Spleen (tissue), 11 donors: ENCODE results near the gene HIVEP3. TPM values are rescaled to one million over a fixed set of nuclear protein-coding genes. Genes with fewer than 3 reads are reported as not detected.

Experiments used
- DNase-seq: peaks from one replicate; pipeline ENCODE4 v3.0.0-alpha.2; 2020
- H3K27ac ChIP-seq, 8 donors: fragments of 200-600 bp; sonication (generic) in 7 of 8; 1 replicate in 4 of 8; 2 replicates in 4 of 8; pipeline versions ENCODE4 v1.5.0 to v1.8.0; 2016 to 2021; ENCODE audit warnings: inconsistent platforms in 4 of 8, mild to moderate bottlenecking in 4 of 8, moderate library complexity in 1 of 8
- H3K27me3 ChIP-seq, 7 donors: fragments of 200-600 bp; sonication (generic) in 6 of 7; replicated peaks in 1 of 7; 1 replicate in 4 of 7; 2 replicates in 3 of 7; pipeline versions ENCODE4 v1.5.0 to v1.8.0; 2016 to 2021; ENCODE audit warnings: inconsistent platforms in 3 of 7, mild to moderate bottlenecking in 1 of 7
- H3K36me3 ChIP-seq, 6 donors: fragments of 200-600 bp; sonication (generic) in 5 of 6; 1 replicate in 4 of 6; 2 replicates in 2 of 6; pipeline versions ENCODE4 v1.5.0 to v1.8.0; 2016 to 2021; ENCODE audit warnings: inconsistent platforms in 2 of 6
- H3K4me1 ChIP-seq, 6 donors: fragments of 200-600 bp; sonication (generic) in 5 of 6; 1 replicate in 3 of 6; 2 replicates in 3 of 6; pipeline versions ENCODE4 v1.5.0 to v1.8.0; 2016 to 2021; ENCODE audit warnings: inconsistent platforms in 3 of 6
- H3K4me3 ChIP-seq, 8 donors: fragments of 200-600 bp; sonication (generic) in 7 of 8; 1 replicate in 4 of 8; 2 replicates in 4 of 8; pipeline versions ENCODE4 v1.5.0 to v1.8.0; 2016 to 2021; ENCODE audit warnings: inconsistent platforms in 4 of 8, mild to moderate bottlenecking in 4 of 8, moderate library complexity in 2 of 8
- H3K9me3 ChIP-seq, 8 donors: fragments of 200-600 bp; sonication (generic) in 7 of 8; 1 replicate in 4 of 8; 2 replicates in 4 of 8; pipeline versions ENCODE4 v1.5.0 to v1.8.0; 2016 to 2021; ENCODE audit warnings: inconsistent platforms in 4 of 8
- POLR2A ChIP-seq, 3 donors: fragments of 450-650 bp; IDR thresholded peaks; one replicate each; pipeline ENCODE4 v1.5.1; 2017; ENCODE audit warnings: antibody characterized with exemption in 3 of 3, mild to moderate bottlenecking in 1 of 3
- POLR2AphosphoS5 ChIP-seq, 3 donors: sonication (generic); formaldehyde crosslinking; IDR thresholded peaks; one replicate each; pipeline ENCODE4 v1.5.1; 2017; ENCODE audit warnings: antibody characterized with exemption in 3 of 3
- WGBS, 5 donors: extraction: QIAGEN DNeasy Blood & Tissue Kit in 3 of 5; methylation state at CpG; one replicate each; pipeline versions ENCODE4 v1.1.5 to v1.1.7; 2013 to 2018; 5-methylcytosine and 5-hydroxymethylcytosine counted together
- intact Hi-C: fragments of 100-400 bp; cut with DNase I; formaldehyde crosslinking; loops from one replicate; pipeline ENCODE4 v1.15.0; 2023; ENCODE audit warnings: low total_unique reads
- polyA plus RNA-seq, 3 donors: library from polyadenylated mRNA; stranded (reverse); fragments of 200-250 nt; gene quantifications; one replicate each; pipeline ENCODE4 v1.2.1, GENCODE V29; 2013
- total RNA-seq, 7 donors: library from RNA; depleted of rRNA in 3 of 7; stranded (reverse); fragments of >200 nt in 3 of 7; fragmentation: NEBNext Ultra II Directional in 4 of 7; extraction: Animal tissue kit (Norgen Biotek cat#: 25700) in 4 of 7; gene quantifications; one replicate each; pipeline versions ENCODE4 v1.1.0 to v1.2.1, GENCODE V29; 2016 to 2021
- TF ChIP-seq, protein P1 (sequence below), 11 experiments: fragments of 200-600 bp in 7 of 11; fragments of 450-650 bp in 4 of 11; sonication (generic) in 4 of 11; IDR thresholded peaks in 8 of 11; conservative IDR thresholded peaks in 3 of 11; 1 replicate in 7 of 11; 2 replicates in 4 of 11; pipeline versions ENCODE4 v1.4.0 to v1.8.0; 2016 to 2021; ENCODE audit warnings: antibody characterized with exemption in 11 of 11, inconsistent platforms in 4 of 11, mild to moderate bottlenecking in 1 of 11
- donor health status: healthy with polysubstance abuse.
- donor health status: DM: no; HTN: no; CAD: no; lungs with moderate emphysema.
- donor health status: DM: no; HTN: no; CAD: no.
- donor health status: Bipolar disorder and iron deficiency.
- donor health status: healthy.
- donor health status: DM: no; HTN: no; CAD: no.
- donor health status: DM: yes; HTN: yes; CAD: no.

Gene HIVEP3
- total and polyA plus RNA-seq, 10 donors = 2.4 to 21.2 (median 8.2) TPM

DNA sequence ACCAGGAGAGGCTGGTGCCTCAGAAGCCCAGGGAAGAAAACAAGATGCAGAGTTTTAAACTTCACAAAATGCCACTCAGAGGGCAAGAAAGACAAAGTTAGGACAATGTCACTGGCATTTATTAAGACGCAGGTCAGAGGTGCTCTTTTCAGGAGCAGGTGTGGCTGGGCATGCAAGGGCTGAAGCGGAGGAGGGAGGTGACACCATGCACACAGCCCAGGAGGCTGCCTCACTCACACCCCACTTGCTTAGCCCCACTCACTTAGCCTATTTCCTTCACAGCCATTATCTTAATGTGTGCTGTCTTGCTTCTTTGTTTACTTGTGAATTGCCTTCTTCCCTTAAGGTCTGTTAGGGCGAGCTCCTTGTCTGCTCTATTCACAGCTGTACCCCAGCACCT, 17.2 kb downstream of the HIVEP3 start:
- no peak for TF ChIP-seq POLR2A (IDR thresholded peaks at IDR 0.05)
- TF ChIP-seq, protein P1, sequence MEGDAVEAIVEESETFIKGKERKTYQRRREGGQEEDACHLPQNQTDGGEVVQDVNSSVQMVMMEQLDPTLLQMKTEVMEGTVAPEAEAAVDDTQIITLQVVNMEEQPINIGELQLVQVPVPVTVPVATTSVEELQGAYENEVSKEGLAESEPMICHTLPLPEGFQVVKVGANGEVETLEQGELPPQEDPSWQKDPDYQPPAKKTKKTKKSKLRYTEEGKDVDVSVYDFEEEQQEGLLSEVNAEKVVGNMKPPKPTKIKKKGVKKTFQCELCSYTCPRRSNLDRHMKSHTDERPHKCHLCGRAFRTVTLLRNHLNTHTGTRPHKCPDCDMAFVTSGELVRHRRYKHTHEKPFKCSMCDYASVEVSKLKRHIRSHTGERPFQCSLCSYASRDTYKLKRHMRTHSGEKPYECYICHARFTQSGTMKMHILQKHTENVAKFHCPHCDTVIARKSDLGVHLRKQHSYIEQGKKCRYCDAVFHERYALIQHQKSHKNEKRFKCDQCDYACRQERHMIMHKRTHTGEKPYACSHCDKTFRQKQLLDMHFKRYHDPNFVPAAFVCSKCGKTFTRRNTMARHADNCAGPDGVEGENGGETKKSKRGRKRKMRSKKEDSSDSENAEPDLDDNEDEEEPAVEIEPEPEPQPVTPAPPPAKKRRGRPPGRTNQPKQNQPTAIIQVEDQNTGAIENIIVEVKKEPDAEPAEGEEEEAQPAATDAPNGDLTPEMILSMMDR (IDR thresholded peaks at IDR 0.05 in 8 of 11, conservative IDR thresholded peaks at IDR 0.05 in 3 of 11) = no peak
- TF ChIP-seq POLR2AphosphoS5 (IDR thresholded peaks at IDR 0.05) = no peak
- H3K9me3 ChIP-seq = no peaks in the 10 kb centered on the region
- peaks cover 21 to 64% (median 49%) of the 10 kb centered on the region in 6 donors for H3K4me1 ChIP-seq
- H3K27ac ChIP-seq = peak overlapping the region in 4 of 8 donors; percentile 27 to 76 (median 50)
- H3K36me3 ChIP-seq = no peaks in the 10 kb centered on the region
- DNase-seq = no peak
- intact Hi-C loops = no loop called here
- WGBS, 5 donors = 70 to 91% (median 77%) methylated on average over 3 of the region's 3 CpGs
- H3K27me3 ChIP-seq = no peaks in the 10 kb centered on the region
- no peak overlapping the region for H3K4me3 ChIP-seq

DNA sequence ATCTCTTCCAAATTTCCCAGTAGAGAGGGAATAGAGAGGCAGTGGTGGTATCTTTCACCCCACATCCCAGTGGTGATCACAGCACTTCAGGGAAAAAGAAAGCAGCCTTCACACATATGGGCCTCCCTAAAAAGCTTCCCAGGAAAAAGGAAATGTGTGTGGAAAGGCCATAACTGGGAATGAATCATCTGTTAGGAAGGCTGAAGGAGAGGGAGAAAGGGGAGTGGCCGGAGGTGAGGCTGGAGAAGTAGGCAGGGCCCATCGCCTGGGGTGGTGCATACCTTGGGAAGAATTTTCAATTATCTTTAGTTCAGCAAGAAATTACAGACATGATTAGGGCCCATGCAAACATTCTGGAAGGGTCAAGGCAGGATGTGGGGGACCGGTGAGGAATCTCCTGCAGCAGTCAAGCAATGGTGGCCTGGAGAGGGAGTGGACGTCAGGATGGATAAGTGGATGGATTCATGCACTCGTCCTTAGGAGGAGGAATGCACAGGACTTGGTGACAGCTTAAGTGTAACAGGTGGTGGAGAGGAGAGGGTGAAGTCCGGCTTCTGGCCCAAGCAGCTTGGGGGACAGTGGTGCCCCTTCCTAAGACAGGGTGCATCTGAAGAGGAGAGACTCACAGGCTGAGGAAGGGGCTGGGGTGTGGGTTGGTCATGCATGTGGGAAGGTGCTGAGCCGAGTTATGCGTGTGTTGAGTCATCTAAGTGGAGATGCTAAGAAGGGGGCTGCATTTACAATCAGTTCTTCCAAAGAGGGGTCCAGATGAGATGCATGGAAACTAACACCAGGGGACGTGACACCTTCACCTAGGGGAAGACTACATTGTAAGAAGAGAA, 17.9 kb downstream of the HIVEP3 start:
- H3K27me3 ChIP-seq = no peaks in the 10 kb centered on the region
- 76 to 87% (median 83%) methylated on average over 9 of the region's 9 CpGs for WGBS, 5 donors
- H3K9me3 ChIP-seq = no peaks in the 10 kb centered on the region
- intact Hi-C loops = no loop called here
- TF ChIP-seq, protein P1 (IDR thresholded peaks at IDR 0.05 in 8 of 11, conservative IDR thresholded peaks at IDR 0.05 in 3 of 11) = no peak
- no peak for TF ChIP-seq POLR2AphosphoS5 (IDR thresholded peaks at IDR 0.05)
- no peak for DNase-seq
- H3K4me3 ChIP-seq = no peak overlapping the region
- no peaks in the 10 kb centered on the region for H3K36me3 ChIP-seq
- peaks cover 21 to 65% (median 49%) of the 10 kb centered on the region in 6 donors for H3K4me1 ChIP-seq
- peak overlapping the region in 2 of 8 donors; percentile 62 to 82 for H3K27ac ChIP-seq

DNA sequence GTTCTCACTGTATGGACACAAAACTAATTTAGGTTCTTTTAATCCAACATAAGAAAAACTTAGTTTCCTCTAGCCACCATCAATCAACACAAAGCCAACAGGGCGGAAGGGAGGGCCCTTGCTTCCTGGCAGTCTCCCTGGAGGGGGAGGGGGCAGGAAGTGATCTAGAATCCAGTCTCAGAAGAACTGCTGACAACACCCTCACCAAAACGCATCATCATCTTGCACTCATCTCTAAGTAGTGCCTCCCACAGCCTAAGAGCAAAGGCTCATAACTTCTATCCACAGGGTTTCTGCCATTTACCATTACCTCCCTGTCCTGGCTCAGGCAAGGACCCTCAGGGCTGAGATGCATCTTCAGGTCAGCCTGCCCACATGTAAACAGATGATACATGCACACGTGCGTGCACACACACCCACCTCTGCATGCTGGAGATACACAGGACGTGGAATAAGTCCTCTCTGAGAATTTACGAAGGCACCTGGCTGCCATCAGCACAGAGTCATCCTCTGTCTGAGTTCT, 20.5 kb downstream of the HIVEP3 start:
- intact Hi-C loops = no loop called here
- Histone ChIP-seq H3K36me3 (no peaks in the 10 kb centered on the region), H3K27ac (peak overlapping the region; percentile 1 to 82 (median 56)), H3K9me3 (no peaks in the 10 kb centered on the region), H3K4me3 (no peak overlapping the region), H3K27me3 (no peaks in the 10 kb centered on the region), H3K4me1 (peaks cover 21 to 84% (median 60%) of the 10 kb centered on the region in 6 donors)
- TF ChIP-seq, protein P1 (IDR thresholded peaks at IDR 0.05 in 8 of 11, conservative IDR thresholded peaks at IDR 0.05 in 3 of 11) = no peak
- TF ChIP-seq POLR2AphosphoS5 (IDR thresholded peaks at IDR 0.05) = peak in 2 of 3 donors; percentile 19 to 81
- no peak for TF ChIP-seq POLR2A (IDR thresholded peaks at IDR 0.05)
- DNase-seq = no peak
- 37 to 49% (median 38%) methylated on average over 6 of the region's 6 CpGs for WGBS, 5 donors

DNA sequence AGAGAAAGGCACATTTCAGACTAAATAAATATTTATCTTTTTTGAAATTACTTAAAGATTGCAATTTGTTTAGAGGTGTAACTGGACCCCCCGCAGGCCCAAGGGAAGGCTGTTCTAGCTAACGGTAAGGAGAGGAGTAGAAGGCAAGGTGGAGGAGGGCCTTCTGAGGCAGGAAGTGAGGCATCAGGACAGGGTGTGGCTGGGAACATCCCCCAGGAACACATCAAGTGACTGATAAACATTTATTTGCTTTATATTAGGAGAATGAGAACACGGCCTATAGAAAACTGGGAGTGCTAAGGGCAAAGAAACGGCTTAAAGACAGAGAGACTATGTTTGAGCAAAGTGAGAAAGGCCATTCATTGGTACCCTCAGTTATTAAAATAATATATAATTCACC, 23.2 kb downstream of the HIVEP3 start:
- Histone ChIP-seq H3K4me1 (peaks cover 7 to 84% (median 59%) of the 10 kb centered on the region in 6 donors), H3K36me3 (no peaks in the 10 kb centered on the region), H3K27ac (peak overlapping the region in 3 of 8 donors; percentile 44 to 69 (median 56)), H3K4me3 (no peak overlapping the region), H3K9me3 (no peaks in the 10 kb centered on the region), H3K27me3 (no peaks in the 10 kb centered on the region)
- no peak for DNase-seq
- intact Hi-C loops = no loop called here
- 77 to 85% (median 80%) methylated on average over 4 of the region's 4 CpGs for WGBS, 5 donors
- TF ChIP-seq POLR2AphosphoS5 (IDR thresholded peaks at IDR 0.05) (no peak), POLR2A (IDR thresholded peaks at IDR 0.05) (no peak)
- TF ChIP-seq, protein P1 (IDR thresholded peaks at IDR 0.05 in 8 of 11, conservative IDR thresholded peaks at IDR 0.05 in 3 of 11) = no peak
